Measurements from ENCODE around the gene GSTM1.

GRCh38 chr1:109718495-109718894, 30.9 kb downstream of the GSTM1 start:
- TF ChIP-seq CTCF (conservative IDR thresholded peaks at IDR 0.05) (no peak; the same call in 1 of the 2 replicates), ZFX (IDR thresholded peaks at IDR 0.05) (no peak)
